ENCODE results near the gene ADORA2A.

Gene ADORA2A

DNA sequence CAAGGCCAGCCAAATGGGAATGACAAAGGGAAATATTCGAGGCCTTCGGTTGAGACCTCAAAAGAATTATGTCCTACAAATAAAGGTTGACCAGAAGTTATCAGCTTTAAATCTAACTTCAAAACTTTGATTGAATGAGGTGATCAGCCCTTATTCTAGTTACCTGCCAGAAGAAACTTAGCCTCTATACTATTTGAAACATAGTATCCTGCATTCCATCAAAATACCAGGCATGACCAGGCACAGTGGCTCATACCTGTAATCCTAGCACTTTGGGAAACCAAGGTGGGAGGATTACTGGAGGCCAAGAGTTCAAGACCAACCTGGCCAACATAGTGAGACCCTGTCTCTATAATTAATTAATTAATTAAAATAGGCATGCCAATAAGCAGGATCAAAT, 44.3 kb upstream of the ADORA2A start:
- TF ChIP-seq SIN3A (IDR thresholded peaks at IDR 0.05; ENCODE audit: borderline replicate concordance, insufficient read depth, low read length) (no peak), FOXP2 (optimal IDR thresholded peaks at IDR 0.05; ENCODE audit: borderline replicate concordance, extremely low read depth, extremely low read length, insufficient read depth) (no peak), POLR2AphosphoS5 (IDR thresholded peaks at IDR 0.05; ENCODE audit: low read depth, low read length) (no peak), TAF1 (IDR thresholded peaks at IDR 0.05; ENCODE audit: borderline replicate concordance, insufficient read depth, low read length) (no peak)
- TF ChIP-seq, protein P1, sequence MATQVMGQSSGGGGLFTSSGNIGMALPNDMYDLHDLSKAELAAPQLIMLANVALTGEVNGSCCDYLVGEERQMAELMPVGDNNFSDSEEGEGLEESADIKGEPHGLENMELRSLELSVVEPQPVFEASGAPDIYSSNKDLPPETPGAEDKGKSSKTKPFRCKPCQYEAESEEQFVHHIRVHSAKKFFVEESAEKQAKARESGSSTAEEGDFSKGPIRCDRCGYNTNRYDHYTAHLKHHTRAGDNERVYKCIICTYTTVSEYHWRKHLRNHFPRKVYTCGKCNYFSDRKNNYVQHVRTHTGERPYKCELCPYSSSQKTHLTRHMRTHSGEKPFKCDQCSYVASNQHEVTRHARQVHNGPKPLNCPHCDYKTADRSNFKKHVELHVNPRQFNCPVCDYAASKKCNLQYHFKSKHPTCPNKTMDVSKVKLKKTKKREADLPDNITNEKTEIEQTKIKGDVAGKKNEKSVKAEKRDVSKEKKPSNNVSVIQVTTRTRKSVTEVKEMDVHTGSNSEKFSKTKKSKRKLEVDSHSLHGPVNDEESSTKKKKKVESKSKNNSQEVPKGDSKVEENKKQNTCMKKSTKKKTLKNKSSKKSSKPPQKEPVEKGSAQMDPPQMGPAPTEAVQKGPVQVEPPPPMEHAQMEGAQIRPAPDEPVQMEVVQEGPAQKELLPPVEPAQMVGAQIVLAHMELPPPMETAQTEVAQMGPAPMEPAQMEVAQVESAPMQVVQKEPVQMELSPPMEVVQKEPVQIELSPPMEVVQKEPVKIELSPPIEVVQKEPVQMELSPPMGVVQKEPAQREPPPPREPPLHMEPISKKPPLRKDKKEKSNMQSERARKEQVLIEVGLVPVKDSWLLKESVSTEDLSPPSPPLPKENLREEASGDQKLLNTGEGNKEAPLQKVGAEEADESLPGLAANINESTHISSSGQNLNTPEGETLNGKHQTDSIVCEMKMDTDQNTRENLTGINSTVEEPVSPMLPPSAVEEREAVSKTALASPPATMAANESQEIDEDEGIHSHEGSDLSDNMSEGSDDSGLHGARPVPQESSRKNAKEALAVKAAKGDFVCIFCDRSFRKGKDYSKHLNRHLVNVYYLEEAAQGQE (IDR thresholded peaks at IDR 0.05; ENCODE audit: insufficient read depth in 1 of 2, low read depth in 2 of 2, low read length in 2 of 2): no peak

DNA sequence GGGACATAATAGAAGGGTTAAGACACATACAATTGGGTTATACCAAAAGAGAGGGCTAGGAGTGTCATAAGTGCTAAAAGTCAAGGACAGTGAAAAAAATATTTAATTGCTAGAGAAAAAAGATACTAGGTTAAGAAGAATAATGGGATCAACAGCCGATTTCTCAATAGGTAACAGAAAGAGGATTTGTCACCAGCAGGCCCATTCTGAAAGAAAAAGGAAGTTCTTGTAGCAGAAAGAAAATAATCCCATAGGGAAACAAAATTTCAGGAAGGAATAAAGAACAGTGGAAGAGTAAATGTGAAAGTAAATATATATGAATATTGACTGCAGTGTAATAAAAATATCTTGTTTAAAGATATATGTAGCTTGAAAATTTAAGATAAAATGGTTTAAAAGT, 43.3 kb upstream of the ADORA2A start:
- TF ChIP-seq TAF1 (IDR thresholded peaks at IDR 0.05; ENCODE audit: borderline replicate concordance, insufficient read depth, low read length) (no peak), FOXP2 (optimal IDR thresholded peaks at IDR 0.05; ENCODE audit: borderline replicate concordance, extremely low read depth, extremely low read length, insufficient read depth) (no peak), SIN3A (IDR thresholded peaks at IDR 0.05; ENCODE audit: borderline replicate concordance, insufficient read depth, low read length) (no peak), POLR2AphosphoS5 (IDR thresholded peaks at IDR 0.05; ENCODE audit: low read depth, low read length) (no peak)
- TF ChIP-seq, protein P1 (IDR thresholded peaks at IDR 0.05; ENCODE audit: insufficient read depth in 1 of 2, low read depth in 2 of 2, low read length in 2 of 2): no peak

DNA sequence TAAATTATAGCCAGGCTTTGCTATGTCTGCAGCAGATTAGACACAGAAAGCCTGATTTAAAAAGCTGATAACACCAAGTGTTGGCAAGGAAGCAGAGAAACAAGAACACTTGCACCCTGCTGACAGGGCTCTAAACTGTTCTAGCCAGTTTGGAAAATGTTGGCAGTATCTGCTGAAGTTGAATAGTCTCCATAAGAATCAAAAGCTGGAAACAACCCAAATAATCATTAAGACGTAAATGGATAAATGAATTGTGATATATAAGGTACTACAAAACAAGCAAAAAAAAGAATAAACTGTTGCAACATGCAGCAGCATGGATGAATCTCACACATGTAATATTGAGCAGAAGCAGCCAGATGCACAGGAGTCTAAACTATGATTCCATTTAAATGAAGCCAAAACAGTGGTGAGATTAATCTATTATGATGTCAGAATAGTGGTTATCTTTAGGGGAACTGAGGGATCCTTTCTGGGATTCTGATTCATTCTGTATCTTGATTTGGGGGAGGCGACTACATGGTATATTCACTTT, 40.4 kb upstream of the ADORA2A start:
- TF ChIP-seq, protein P1 (IDR thresholded peaks at IDR 0.05; ENCODE audit: insufficient read depth in 1 of 2, low read depth in 2 of 2, low read length in 2 of 2): no peak
- TF ChIP-seq FOXP2 (optimal IDR thresholded peaks at IDR 0.05; ENCODE audit: borderline replicate concordance, extremely low read depth, extremely low read length, insufficient read depth): no peak

GRCh38 chr22:24389680-24390079, 37.7 kb upstream of the ADORA2A start:
- TF ChIP-seq SIN3A (IDR thresholded peaks at IDR 0.05; ENCODE audit: borderline replicate concordance, insufficient read depth, low read length) (no peak), POLR2AphosphoS5 (IDR thresholded peaks at IDR 0.05; ENCODE audit: low read depth, low read length) (no peak), FOXP2 (optimal IDR thresholded peaks at IDR 0.05; ENCODE audit: borderline replicate concordance, extremely low read depth, extremely low read length, insufficient read depth) (no peak)
- TF ChIP-seq, protein P1 (IDR thresholded peaks at IDR 0.05; ENCODE audit: insufficient read depth in 1 of 2, low read depth in 2 of 2, low read length in 2 of 2): no peak

GRCh38 chr22:24390156-24390555, 37.2 kb upstream of the ADORA2A start:
- TF ChIP-seq SIN3A (IDR thresholded peaks at IDR 0.05; ENCODE audit: borderline replicate concordance, insufficient read depth, low read length): no peak
- no peak for TF ChIP-seq TAF1 (IDR thresholded peaks at IDR 0.05; ENCODE audit: borderline replicate concordance, insufficient read depth, low read length)
- no peak for TF ChIP-seq POLR2AphosphoS5 (IDR thresholded peaks at IDR 0.05; ENCODE audit: low read depth, low read length)
- TF ChIP-seq FOXP2 (optimal IDR thresholded peaks at IDR 0.05; ENCODE audit: borderline replicate concordance, extremely low read depth, extremely low read length, insufficient read depth): no peak

Data from PFSK-1 (cell line).